IPS-NIHi7 (cell line): ENCODE data around the gene TMEFF1.

ENCODE experiments used
- DNase-seq: peaks from one replicate; pipeline ENCODE4 v3.0.0; 2012; ENCODE audit warnings: mixed read lengths; ENCODE audit errors: extremely low spot score

TMEFF1 gene

DNA sequence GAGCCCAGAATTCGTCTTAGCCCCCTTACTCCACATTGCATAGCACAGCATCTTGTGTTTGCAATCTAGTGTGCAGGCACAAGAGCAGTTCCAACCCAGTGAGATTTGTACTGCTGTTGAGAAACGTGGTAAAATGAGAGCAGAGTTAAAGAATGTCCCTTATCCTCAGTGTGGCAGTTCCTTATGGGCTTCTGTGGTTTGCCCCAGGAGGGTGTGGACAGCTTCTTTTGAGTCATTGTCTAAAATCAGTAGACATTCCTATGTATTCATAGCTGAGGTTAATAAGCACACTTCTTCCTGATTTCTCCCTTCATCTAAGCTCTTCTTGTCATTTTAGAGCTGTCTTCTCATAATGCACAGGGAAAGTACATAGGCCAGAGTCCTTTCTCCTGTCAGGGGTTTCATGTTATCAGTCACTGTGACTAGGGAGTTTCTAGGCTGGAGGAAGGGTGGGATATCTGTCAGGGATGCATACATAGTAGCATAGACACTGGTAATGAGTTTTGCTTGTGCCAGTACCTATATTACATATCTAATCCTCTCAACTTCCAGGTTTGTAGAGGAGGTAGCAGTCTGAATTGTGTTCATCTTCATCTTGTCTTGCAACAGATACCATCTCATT, 102.9 kb downstream of the TMEFF1 start:
- no peak for DNase-seq

DNA sequence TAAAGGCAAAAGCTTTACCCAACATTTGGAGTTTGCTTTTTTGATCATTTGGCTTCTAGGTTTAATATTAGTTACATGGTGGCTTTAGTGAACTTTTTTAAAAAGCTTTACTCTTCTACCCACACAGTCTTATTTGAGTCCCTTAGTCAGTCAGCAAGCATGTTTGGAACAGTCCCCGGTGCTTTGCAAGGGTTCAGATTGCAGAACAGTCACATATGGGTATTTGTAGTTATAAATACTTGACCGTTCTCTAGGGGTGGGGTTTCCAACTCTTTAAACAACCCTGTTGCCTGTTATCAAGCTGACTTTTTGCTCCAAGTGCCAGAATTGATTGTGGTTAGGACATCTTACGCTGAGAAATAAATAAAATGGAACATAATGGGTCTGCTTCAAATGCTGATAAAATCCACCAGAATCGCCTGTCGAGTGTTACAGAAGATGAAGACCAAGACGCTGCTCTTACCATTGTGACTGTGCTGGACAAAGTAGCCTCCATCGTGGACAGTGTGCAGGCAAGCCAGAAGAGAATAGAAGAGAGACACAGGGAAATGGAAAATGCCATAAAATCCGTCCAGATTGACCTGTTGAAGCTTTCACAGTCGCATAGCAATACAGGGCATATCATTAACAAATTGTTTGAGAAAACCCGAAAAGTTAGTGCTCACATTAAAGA, 105.0 kb downstream of the TMEFF1 start, which contains the start of gene CAVIN4:
Gene CAVIN4 (plus strand): TSS at position 304 of the 673 bp plus-strand sequence. CDS start 65 bp downstream, at position 369.
- no peak for DNase-seq

DNA sequence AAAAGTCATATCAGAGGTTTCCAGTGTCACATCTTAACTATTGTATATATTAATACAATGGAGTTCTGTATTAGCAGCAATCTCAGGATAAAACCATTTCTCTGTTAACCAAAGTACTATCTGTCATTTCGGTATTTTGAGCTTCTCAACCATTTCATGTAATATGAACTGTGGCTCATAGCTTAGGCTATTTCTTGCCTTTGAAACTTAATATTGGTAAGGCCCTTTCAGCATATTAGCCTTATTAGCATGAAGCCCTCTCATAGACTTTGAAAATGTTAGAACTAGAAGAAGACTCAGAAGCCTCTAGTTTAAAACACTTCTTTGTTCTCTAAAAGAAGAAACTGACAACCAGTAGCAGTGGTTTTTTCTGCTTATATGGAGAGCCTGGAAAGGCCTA, 105.7 kb downstream of the TMEFF1 start:
- no peak for DNase-seq

DNA sequence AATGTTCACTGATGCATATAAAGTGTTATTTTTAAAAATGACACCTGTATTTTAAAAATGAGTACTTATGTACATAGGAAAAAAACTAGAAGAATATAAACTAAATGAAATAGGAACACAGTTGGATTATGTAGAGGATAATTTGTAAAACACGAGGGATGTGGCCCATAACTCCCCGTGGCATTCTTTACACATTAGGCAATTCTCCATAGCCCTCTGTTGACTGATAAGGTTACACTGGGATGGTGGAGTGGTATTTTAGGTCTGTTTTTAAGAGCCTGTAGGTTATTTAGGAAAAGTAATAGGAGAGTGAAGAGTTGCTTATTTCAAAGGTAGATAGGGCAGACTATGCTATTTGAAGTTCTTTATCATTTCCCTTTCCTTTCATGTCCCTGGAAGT, 106.7 kb downstream of the TMEFF1 start:
- DNase-seq: no peak

DNA sequence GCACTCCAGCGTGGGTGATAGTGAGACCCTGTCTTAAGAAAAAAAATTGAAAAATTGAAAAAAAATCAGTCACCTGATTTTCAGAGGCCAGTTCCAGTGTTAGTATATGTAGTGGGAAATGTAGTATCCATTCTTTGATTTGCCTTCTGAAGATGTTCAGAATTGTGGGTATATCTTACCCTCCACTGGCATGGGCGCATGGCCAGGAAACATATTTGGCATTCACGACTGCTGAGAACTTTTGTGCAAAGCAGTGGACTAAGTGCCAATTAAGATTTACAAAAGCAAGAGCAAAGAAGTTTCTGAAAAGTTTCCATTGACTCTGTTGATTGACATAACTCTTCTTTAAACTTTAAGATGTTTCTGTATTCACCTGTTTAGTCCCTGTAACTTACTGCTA, 107.3 kb downstream of the TMEFF1 start:
- no peak for DNase-seq

DNA sequence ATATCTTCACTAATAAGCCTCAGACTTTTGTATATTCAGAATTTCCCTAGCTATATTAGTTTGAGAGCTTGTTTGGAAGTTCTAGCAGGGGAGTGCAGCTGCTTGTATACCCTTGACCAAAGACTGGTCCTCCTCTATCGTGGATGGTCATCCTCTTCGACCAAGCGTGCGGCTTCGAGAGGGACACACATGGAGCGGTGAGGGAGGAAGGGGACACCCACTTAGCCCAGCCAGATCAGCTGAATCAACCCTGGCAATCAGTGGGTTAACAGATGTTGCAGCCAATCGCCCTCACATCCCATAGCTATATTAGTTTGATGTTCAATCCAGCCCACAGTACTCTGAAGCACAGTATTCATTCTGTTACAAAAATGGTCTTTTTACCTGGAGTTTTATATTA, 108.1 kb downstream of the TMEFF1 start:
- DNase-seq: no peak

DNA sequence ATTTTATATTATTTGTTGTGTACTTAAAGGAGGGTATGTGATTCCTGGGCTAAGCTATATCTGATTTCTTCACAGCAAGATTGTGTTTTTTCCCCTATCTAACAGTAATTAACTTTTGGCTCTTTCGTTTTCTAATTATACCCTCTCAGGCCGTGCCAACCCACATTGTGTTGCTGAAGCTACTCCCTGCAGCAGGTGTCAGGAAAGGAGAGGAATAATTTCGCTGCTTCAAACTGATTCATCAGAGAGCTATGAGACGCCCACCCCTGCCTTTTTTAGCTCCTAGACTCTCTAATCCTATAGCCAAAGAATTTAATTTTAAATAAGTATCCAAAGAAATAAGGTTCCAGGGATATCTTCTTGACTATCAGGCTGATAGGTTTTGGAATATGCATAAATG, 108.7 kb downstream of the TMEFF1 start:
- no peak for DNase-seq

DNA sequence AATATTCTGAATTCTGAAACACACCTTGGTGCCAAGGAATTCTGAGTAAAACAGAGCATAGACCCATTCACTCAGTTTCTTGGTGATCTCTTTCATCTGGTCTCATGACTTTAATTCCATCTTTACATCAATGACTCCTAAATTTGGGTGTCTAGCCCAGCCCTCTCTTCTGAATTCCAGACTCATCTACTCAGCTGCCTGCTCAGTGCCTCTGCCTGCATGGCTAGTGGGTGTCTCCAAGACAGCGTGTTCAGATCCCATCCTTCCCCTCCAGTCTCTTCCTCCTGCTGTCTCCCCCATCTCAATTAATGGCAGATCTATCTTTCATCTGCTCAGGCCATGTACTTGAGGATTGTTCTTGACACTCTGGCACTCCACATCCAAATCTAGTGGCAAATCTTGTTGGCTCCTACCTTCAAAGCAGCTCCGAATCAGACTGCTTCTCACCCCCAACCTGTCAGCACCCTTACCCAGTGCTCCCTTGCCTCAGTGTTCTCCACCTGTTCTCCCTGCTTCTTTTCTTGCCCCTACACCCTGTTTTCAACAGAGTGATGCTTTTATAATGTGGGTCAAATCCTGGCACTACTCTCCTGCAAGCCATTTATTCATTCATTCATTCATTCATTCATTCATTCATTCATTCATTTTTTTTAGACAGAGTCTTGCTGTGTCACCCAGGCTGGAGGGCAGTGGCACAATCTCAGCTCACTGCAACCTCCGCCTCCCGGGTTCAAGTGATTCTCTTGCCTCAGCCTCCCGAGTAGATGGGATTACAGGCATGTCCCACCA, 110.3 kb downstream of the TMEFF1 start:
- no peak for DNase-seq

DNA sequence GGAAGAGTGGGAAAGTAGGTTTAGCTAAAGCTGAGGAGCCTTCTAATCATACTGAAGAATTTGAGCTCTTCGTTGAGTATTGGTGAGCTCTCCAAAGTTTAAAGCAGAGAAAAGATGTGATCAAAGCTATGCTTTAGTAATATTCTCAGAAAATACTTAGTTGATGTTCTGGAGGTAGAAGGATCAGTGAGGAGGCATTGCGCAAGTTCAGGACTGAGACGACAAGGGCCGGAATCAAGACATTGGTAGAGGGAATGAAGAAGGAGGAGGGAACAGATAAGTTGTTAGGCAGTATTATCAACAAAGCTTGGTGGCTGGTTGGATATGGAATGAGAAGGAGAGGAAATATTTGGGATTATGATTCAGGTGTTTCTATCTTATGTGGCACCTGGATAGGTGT, 112.0 kb downstream of the TMEFF1 start:
- DNase-seq: no peak

DNA sequence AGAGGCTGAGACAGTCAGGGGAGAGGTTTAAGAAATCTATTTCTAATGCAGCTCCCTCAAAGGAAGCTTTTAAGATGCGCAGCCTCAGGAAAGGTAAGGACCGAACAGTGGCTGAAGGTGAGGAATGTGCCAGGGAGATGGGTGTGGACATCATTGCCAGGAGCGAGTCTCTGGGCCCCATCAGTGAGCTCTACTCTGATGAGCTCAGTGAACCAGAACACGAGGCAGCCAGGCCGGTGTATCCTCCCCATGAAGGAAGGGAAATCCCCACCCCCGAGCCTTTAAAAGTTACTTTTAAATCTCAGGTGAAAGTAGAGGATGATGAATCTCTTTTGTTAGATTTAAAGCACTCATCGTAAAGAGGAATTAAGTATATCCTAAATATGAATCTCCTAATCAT, 113.1 kb downstream of the TMEFF1 start:
- DNase-seq: no peak

DNA sequence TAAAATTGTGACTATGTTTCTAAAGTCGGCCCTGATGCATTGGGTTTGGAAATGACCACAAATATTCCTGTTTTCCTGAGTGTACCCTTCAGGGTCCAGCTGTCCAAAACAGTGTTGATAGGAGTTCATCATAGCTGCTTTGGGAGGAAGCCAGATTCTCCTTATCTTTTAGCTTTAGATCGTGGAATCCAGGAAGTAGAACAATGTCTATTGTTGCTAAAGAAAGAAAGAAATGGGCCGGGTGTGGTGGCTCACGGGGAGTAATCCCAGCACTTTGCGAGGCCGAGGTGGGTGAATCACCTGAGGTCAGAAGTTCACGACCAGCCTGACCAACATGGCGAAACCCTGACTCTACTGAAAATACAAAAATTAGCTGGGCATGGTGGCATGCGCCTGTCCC, 114.4 kb downstream of the TMEFF1 start:
- no peak for DNase-seq

DNA sequence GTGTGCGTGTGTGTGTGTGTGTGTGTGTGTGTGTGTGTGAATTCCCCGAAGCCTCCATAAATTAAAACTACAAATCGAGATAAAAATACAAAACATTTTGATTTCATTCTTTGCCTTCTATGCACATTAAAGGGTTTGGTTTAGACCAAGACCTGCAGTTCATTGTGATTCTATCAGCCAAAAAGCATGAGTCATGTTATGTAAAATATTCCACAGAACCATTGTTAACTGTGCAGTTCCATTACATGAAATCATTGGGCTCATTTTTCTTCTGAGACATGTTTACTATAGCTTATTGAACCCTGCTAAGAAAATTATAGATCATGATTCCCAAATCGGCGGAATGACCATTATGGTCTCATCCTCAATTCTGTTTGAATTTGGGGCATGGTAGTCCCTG, 116.6 kb downstream of the TMEFF1 start:
- DNase-seq: no peak

DNA sequence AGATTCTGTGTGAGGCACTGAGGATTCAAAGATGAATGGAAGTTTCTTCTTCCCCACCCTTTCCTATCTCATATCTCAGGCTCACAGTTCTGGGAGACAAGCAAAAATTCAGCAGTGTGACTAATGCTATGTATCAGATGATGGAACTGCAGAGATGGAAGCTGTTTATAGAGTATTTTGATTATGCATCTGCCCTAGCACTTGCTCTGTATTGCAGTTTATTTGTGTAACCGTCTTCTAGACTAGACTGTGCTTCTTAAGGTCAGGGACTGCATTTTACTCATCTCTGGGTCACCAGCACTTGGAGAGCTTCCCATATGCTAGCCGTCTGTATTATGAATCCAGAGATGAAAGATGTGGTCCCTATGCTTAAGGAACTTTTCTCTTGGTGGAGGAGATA, 117.5 kb downstream of the TMEFF1 start:
- no peak for DNase-seq

DNA sequence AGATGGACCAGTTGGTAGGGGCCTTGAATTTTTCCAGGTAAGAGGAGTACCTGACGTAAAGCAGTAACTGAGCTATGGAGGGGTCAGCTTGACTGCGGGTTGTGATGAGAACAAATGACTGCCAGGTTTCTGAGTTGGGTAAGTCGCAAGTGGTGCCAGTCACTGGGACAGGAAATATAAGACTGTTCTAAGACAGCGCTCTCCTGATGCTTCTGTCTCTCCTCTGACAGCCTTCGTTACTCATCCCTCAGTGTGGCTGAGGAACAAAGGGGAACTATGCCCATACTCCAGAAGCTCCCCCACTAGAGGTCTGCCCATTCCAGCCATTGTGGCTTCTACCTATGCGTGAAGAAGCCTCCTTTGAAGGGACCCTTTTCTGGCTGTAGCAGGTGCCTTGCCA, 118.2 kb downstream of the TMEFF1 start:
- no peak for DNase-seq

DNA sequence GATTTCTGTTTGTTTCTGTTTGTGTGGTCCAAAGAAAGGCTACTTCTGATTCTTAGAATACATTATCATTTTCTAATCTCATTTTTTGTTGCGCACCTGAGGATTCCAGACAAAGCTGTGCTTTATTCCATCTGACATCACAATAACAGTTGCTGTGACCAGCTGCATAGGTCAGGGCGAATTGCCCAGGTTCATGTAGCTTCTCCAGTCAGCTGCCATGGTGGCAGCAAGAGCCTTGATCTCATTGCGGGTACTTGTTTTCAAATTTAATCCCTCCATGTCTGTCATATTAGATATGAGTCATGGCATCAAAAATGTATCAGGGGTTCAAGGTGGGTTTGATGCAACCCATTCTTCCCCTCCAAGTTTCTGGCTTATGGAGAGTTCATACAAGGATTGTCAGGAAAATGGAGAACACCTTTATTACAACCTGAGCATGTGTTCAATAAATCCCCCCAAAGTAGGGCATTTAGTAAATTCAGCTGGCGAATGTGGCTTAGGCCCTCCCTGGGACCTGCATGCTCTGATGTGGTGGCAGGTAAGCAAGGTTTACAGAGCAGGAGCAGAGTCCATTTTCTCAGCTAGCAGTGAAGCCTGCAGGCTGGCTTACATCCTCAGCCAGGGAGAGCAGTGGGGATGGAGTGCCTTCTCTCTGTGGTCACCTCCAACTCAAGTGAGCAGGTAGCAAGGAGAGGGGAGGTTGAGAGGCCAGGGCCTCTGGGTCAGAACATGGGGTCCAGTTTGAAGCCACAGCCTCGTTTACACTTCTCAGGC, 118.9 kb downstream of the TMEFF1 start:
- DNase-seq: no peak

DNA sequence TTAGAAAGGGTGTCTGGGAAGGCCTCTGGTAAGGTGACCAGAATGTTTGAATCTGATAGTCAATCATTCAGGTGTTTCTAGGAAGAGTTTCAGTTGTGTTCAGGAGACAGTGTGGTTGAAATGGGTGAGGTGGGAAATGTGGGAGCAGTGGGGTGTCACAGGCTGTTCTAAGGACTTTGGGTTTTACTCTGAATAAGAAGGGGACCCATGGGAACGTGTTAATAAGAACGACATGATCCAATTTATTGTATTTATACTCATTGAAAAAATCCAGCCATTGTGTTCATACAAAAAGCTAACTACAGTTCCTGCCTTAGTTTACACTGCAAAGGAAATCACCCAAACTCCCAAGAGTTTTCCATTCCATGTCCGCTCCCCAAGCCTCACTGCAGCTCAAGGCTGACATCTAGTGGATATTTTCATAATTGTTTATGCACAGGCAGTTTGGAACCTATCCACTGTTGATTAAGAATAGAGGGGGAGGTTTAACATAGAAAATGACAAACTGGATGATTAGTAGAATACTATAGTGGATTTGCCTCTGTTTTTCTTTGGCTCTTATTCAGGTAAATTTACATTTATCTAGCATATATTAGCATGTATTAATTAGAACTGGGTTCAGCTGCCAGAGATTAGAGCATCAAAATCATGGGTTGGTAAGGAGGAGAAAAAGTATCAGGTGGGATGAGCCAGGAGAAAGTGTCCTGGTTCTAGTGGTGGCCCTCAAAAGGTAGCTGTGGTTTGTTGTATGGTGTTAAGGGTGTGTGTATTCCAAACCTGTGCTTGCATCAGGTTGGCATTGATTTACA, 122.6 kb downstream of the TMEFF1 start:
- peak; percentile 56 for DNase-seq

DNA sequence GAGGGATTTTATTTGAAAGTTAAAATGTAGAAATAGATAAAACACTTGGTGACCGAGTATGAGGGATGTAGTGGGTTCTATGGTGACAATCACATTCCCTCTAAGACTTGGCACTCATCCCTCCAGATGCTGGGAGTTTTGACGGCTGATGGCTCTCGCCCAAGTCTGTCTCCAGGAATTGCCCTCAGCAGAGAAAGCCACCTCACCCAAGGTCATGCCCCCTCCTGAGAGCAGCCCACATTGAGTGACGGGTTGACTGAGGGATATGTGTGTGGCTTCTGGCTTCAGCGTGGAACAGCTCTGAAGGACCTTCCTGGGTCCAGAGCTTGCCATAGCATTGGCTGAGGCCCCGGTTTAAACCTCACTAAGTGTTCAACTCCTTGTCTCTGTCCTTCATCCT, 124.3 kb downstream of the TMEFF1 start:
- no peak for DNase-seq

DNA sequence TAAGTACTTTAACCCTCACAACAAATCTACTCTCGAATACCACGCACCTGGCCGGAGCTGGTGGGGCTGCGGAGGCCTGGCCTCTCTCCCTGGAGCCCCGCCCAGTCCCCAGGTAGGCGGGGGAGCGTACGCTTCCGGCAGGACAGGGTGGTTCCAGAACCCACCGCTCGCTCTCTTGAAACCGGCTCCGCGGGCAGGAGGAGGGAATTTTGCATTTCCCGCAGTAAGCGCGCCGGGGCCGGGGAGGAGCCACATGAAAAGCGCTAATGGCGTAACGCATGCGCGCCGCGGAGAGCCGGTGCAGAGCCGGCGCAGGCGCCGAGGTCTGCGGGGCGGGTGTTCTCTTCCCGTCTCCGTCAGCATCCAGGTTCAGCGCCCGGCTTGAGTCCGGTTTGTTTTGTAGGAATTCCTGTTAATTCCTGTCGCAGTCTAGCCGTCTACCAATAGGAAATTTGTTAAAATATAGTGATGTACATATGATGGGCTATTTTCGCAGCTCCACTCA, 125.7 kb downstream of the TMEFF1 start:
- DNase-seq: peak; percentile 90

DNA sequence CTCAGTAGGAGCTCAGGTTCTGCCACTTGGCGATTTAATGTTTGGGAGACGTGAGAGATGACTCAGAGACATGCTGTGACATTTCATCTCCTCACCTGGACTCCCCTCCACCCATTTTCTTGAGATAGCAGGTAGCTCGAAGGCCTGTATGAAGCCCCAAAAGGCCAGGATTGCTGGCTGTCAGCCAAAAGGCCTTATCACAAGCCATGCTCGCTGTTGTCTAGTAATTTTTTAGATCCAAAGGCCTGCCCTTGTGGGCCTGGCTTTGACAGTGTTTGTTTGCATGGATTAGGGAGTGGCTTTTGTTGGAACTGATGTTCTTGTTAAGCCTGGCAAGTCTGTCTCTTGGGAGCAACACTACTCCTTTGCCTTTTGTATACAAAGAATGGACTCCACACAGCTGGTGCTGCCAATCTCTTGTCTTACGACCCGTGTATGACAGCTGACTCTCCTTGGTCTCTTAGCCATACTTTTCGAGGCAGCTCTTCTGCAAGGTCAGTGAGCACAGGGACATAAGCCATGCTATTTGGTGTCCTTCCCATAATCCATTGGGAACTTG, 127.7 kb downstream of the TMEFF1 start:
- DNase-seq: no peak

DNA sequence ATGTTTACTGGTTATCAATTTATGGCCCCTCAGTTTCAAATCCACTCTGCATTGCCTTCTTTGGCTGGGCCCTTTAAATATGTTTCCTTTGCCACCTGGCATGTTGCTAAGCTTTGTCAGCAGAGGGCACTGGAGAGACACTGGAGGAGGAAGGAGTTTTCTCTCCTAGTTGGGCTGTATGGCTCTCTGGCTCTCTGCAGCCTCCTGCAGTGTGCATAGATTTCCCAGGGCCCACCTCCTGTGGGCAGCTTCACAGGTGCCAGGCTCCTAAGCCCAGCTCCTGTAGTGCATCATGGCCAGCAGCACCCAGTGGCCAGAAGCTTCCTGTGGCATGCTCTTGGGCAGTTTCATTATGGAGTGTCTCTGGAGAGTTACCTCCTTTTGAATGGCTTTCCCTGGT, 128.3 kb downstream of the TMEFF1 start:
- peak; percentile 72 for DNase-seq

DNA sequence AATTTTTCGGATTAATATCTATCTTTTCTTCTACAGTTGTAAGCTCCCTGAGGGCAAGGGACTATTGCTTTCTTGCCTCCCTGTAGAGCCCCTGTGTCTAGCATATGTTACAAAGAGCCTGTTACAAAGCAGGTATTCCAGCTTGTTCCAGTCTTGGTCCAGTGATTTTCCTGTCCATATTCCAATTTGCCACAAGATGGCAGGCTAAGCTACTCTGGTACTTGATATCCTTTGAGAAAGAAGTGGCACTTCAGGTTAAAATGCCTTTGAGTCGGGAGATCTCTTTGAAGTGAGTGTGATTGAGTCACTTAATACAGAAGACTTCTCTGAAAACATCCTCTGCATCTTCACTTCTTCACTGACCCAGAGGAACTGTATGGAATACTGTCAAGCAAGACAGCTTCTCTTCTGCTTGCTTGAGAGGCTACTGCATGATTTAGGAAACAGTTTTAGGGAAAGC, 129.4 kb downstream of the TMEFF1 start:
- DNase-seq: peak; percentile 65
